ENCODE measurements around the gene ZBED3.

The ZBED3 gene

DNA sequence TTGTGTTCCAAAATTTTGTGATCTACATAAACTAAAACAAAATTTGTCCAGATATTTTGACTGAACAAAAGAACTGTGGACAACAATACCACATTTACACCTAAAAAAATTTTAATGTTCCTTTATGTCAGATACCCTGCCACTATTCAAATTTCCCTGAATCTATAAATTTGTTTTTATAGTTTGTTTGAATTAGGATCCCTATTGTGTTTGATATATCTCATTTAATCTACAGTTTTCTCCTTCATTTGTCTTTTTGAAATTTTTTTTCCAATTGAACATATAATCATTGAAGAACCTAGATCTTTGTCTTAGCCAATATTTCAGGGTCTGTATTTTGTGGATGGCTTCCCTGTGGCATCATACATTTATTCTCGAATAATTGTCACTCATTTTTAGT, 51.1 kb downstream of the ZBED3 start:
- Histone ChIP-seq H3K4me1 (ENCODE audit: low read length) (peaks cover 4% of the 10 kb centered on the region), H2AFZ (ENCODE audit: low read length) (no peak overlapping the region), H4K20me1 (ENCODE audit: insufficient read depth, low read length) (no peaks in the 10 kb centered on the region), H3K27ac (ENCODE audit: low read length) (no peak overlapping the region), H3K4me3 (ENCODE audit: low read length) (no peak overlapping the region), H3K27me3 (replicated peaks; ENCODE audit: insufficient read depth, low read length) (no peaks in the 10 kb centered on the region), H3K4me2 (ENCODE audit: low read depth, low read length) (no peak overlapping the region), H3F3A (ENCODE audit: insufficient read depth, low read length) (no peaks in the 10 kb centered on the region), H3K9ac (ENCODE audit: low read length) (no peak overlapping the region), H3K36me3 (replicated peaks; ENCODE audit: insufficient read depth, low read length) (peaks cover 3% of the 10 kb centered on the region; the same call in 1 of the 2 replicates), H3K9me2 (replicated peaks; ENCODE audit: insufficient read depth, low read length) (no peaks in the 10 kb centered on the region), H3K79me2 (ENCODE audit: low read length) (peaks cover 8% of the 10 kb centered on the region), H3K9me3 (replicated peaks; ENCODE audit: insufficient read depth, low read length) (no peaks in the 10 kb centered on the region)
- no peak for TF ChIP-seq EZH2phosphoT487 (IDR thresholded peaks at IDR 0.05; ENCODE audit: low read length)
- TF ChIP-seq, protein P1, sequence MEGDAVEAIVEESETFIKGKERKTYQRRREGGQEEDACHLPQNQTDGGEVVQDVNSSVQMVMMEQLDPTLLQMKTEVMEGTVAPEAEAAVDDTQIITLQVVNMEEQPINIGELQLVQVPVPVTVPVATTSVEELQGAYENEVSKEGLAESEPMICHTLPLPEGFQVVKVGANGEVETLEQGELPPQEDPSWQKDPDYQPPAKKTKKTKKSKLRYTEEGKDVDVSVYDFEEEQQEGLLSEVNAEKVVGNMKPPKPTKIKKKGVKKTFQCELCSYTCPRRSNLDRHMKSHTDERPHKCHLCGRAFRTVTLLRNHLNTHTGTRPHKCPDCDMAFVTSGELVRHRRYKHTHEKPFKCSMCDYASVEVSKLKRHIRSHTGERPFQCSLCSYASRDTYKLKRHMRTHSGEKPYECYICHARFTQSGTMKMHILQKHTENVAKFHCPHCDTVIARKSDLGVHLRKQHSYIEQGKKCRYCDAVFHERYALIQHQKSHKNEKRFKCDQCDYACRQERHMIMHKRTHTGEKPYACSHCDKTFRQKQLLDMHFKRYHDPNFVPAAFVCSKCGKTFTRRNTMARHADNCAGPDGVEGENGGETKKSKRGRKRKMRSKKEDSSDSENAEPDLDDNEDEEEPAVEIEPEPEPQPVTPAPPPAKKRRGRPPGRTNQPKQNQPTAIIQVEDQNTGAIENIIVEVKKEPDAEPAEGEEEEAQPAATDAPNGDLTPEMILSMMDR (IDR thresholded peaks at IDR 0.05; ENCODE audit: low read length): no peak
- no peak for DNase-seq

DNA sequence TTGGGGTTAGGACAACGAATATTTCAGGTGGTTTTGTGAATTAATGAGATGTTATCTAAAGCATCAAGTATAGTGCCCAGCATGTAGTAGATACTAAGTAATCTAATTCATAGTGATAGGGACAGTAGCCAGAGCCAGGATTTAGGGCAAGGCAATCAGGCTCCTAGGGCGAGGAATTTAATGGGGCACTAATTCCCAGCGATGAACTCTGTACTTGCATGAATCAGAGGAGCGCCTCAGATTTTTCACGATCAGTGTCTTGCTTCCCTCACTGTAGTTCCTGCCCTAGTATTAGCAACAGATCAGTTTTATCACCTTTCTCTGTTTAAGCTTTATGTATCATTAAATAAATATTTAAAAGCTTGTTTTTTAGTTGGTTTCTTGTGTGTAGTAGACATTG, 53.7 kb downstream of the ZBED3 start:
- H3K36me3 ChIP-seq (replicated peaks; ENCODE audit: insufficient read depth, low read length): no peaks in the 10 kb centered on the region; the same call in 1 of the 2 replicates
- H3K4me1 ChIP-seq (ENCODE audit: low read length): peaks cover 4% of the 10 kb centered on the region
- TF ChIP-seq, protein P1 (IDR thresholded peaks at IDR 0.05; ENCODE audit: low read length): no peak
- TF ChIP-seq EZH2phosphoT487 (IDR thresholded peaks at IDR 0.05; ENCODE audit: low read length): no peak
- no peak for TF ChIP-seq EZH2 (optimal IDR thresholded peaks at IDR 0.05; ENCODE audit: low read depth, low read length)
- H3K9ac ChIP-seq (ENCODE audit: low read length): no peak overlapping the region
- no peak overlapping the region for H3K4me3 ChIP-seq (ENCODE audit: low read length)
- peaks cover 15% of the 10 kb centered on the region for H3K79me2 ChIP-seq (ENCODE audit: low read length)
- H3K9me3 ChIP-seq (replicated peaks; ENCODE audit: insufficient read depth, low read length): no peaks in the 10 kb centered on the region
- no peak overlapping the region for H3K4me2 ChIP-seq (ENCODE audit: low read depth, low read length)
- DNase-seq: no peak
- no peaks in the 10 kb centered on the region for H3F3A ChIP-seq (ENCODE audit: insufficient read depth, low read length)
- no peaks in the 10 kb centered on the region for H3K27me3 ChIP-seq (replicated peaks; ENCODE audit: insufficient read depth, low read length)
- no peak overlapping the region for H3K27ac ChIP-seq (ENCODE audit: low read length)
- no peaks in the 10 kb centered on the region for H3K9me2 ChIP-seq (replicated peaks; ENCODE audit: insufficient read depth, low read length)
- H2AFZ ChIP-seq (ENCODE audit: low read length): no peak overlapping the region
- H4K20me1 ChIP-seq (ENCODE audit: insufficient read depth, low read length): no peaks in the 10 kb centered on the region

GRCh38 chr5:77032635-77033034, 54.5 kb downstream of the ZBED3 start:
- Histone ChIP-seq H3K36me3 (replicated peaks; ENCODE audit: insufficient read depth, low read length) (no peaks in the 10 kb centered on the region; the same call in 1 of the 2 replicates), H3K79me2 (ENCODE audit: low read length) (peaks cover 15% of the 10 kb centered on the region), H3K4me1 (ENCODE audit: low read length) (peaks cover 4% of the 10 kb centered on the region), H3K27ac (ENCODE audit: low read length) (no peak overlapping the region), H3K27me3 (replicated peaks; ENCODE audit: insufficient read depth, low read length) (no peaks in the 10 kb centered on the region), H3K9me3 (replicated peaks; ENCODE audit: insufficient read depth, low read length) (no peaks in the 10 kb centered on the region), H2AFZ (ENCODE audit: low read length) (no peak overlapping the region), H3K9ac (ENCODE audit: low read length) (no peak overlapping the region), H3K4me3 (ENCODE audit: low read length) (no peak overlapping the region), H3F3A (ENCODE audit: insufficient read depth, low read length) (no peaks in the 10 kb centered on the region), H4K20me1 (ENCODE audit: insufficient read depth, low read length) (no peaks in the 10 kb centered on the region), H3K4me2 (ENCODE audit: low read depth, low read length) (no peak overlapping the region), H3K9me2 (replicated peaks; ENCODE audit: insufficient read depth, low read length) (no peaks in the 10 kb centered on the region)
- DNase-seq: no peak
- TF ChIP-seq EZH2phosphoT487 (IDR thresholded peaks at IDR 0.05; ENCODE audit: low read length): no peak

GRCh38 chr5:77031891-77032290, 55.2 kb downstream of the ZBED3 start:
- no peaks in the 10 kb centered on the region for H3K9me3 ChIP-seq (replicated peaks; ENCODE audit: insufficient read depth, low read length)
- peaks cover 15% of the 10 kb centered on the region for H3K79me2 ChIP-seq (ENCODE audit: low read length)
- H3F3A ChIP-seq (ENCODE audit: insufficient read depth, low read length): no peaks in the 10 kb centered on the region
- H3K27me3 ChIP-seq (replicated peaks; ENCODE audit: insufficient read depth, low read length): no peaks in the 10 kb centered on the region
- no peaks in the 10 kb centered on the region; the same call in 1 of the 2 replicates for H3K36me3 ChIP-seq (replicated peaks; ENCODE audit: insufficient read depth, low read length)
- H3K4me1 ChIP-seq (ENCODE audit: low read length): peaks cover 4% of the 10 kb centered on the region
- H2AFZ ChIP-seq (ENCODE audit: low read length): no peak overlapping the region
- H3K27ac ChIP-seq (ENCODE audit: low read length): no peak overlapping the region
- TF ChIP-seq, protein P1 (IDR thresholded peaks at IDR 0.05; ENCODE audit: low read length): no peak
- TF ChIP-seq EZH2phosphoT487 (IDR thresholded peaks at IDR 0.05; ENCODE audit: low read length) (no peak), EZH2 (optimal IDR thresholded peaks at IDR 0.05; ENCODE audit: low read depth, low read length) (no peak)
- H3K9ac ChIP-seq (ENCODE audit: low read length): no peak overlapping the region
- DNase-seq: no peak
- no peaks in the 10 kb centered on the region for H3K9me2 ChIP-seq (replicated peaks; ENCODE audit: insufficient read depth, low read length)
- no peak overlapping the region for H3K4me2 ChIP-seq (ENCODE audit: low read depth, low read length)
- no peak overlapping the region for H3K4me3 ChIP-seq (ENCODE audit: low read length)
- no peaks in the 10 kb centered on the region for H4K20me1 ChIP-seq (ENCODE audit: insufficient read depth, low read length)
